ENCODE results near the gene SMCO2.

DNA sequence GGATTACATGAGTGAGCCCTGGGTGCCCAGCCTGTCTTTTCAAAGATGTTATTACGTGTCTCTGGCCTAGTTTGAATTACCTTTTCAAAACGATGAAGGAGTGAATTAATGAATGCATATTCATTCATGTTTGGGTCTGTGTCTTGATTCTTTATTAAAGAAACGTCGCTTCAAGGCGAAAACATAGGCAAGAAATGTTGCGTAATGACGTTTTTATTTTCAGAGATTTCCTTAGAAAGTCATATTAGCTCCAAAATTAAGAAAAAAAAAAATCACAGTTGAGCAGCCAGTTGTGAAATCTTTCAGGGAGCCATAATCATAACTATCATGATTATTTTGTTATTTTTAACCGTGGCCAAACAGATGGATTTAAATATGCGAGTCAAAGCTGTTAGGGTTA, 81.0 kb downstream of the SMCO2 start:
- no peak for TF ChIP-seq RAD21 (IDR thresholded peaks at IDR 0.05 in 1 of 2, conservative IDR thresholded peaks at IDR 0.05 in 1 of 2; ENCODE audit: low read depth in 2 of 2, low read length in 2 of 2)
- TF ChIP-seq, protein P1, sequence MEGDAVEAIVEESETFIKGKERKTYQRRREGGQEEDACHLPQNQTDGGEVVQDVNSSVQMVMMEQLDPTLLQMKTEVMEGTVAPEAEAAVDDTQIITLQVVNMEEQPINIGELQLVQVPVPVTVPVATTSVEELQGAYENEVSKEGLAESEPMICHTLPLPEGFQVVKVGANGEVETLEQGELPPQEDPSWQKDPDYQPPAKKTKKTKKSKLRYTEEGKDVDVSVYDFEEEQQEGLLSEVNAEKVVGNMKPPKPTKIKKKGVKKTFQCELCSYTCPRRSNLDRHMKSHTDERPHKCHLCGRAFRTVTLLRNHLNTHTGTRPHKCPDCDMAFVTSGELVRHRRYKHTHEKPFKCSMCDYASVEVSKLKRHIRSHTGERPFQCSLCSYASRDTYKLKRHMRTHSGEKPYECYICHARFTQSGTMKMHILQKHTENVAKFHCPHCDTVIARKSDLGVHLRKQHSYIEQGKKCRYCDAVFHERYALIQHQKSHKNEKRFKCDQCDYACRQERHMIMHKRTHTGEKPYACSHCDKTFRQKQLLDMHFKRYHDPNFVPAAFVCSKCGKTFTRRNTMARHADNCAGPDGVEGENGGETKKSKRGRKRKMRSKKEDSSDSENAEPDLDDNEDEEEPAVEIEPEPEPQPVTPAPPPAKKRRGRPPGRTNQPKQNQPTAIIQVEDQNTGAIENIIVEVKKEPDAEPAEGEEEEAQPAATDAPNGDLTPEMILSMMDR (IDR thresholded peaks at IDR 0.05; ENCODE audit: control extremely low read depth in 1 of 3, insufficient read depth in 1 of 3, low read depth in 1 of 3, low read length in 3 of 3), result no peak
- TF ChIP-seq, protein P2, sequence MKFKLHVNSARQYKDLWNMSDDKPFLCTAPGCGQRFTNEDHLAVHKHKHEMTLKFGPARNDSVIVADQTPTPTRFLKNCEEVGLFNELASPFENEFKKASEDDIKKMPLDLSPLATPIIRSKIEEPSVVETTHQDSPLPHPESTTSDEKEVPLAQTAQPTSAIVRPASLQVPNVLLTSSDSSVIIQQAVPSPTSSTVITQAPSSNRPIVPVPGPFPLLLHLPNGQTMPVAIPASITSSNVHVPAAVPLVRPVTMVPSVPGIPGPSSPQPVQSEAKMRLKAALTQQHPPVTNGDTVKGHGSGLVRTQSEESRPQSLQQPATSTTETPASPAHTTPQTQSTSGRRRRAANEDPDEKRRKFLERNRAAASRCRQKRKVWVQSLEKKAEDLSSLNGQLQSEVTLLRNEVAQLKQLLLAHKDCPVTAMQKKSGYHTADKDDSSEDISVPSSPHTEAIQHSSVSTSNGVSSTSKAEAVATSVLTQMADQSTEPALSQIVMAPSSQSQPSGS (IDR thresholded peaks at IDR 0.05; ENCODE audit: low read length), result no peak

Data from H1 (cell line).